Suppressor macrophage treated with lipopolysaccharide for 1 hour (primary cell): ENCODE data around the gene DCP1B.

Experiments used
- DNase-seq, 3 donors: peaks; one replicate each; pipeline ENCODE4 v3.0.0-alpha.2; 2020 to 2022

Gene DCP1B

DNA sequence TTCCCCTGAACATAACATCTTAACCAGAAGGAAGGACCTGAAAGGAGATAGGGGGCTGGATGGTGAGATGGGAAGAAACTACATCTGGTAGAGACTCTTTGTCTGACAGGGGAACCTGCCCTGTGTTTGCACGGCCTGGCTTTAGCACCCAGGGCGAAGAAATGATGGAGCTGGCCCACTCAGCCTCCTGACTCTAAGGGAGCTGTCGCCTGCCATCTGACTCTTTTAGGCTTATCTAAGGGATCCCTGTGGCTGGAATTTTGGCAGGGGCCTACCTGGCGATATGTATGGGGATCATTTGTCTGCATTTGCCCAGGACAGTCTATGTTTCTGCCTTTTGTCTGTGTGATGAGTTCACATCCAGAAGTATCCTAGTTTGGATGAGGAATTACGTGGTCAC lies 70.2 kb downstream of the DCP1B start:
- no peak for DNase-seq

DNA sequence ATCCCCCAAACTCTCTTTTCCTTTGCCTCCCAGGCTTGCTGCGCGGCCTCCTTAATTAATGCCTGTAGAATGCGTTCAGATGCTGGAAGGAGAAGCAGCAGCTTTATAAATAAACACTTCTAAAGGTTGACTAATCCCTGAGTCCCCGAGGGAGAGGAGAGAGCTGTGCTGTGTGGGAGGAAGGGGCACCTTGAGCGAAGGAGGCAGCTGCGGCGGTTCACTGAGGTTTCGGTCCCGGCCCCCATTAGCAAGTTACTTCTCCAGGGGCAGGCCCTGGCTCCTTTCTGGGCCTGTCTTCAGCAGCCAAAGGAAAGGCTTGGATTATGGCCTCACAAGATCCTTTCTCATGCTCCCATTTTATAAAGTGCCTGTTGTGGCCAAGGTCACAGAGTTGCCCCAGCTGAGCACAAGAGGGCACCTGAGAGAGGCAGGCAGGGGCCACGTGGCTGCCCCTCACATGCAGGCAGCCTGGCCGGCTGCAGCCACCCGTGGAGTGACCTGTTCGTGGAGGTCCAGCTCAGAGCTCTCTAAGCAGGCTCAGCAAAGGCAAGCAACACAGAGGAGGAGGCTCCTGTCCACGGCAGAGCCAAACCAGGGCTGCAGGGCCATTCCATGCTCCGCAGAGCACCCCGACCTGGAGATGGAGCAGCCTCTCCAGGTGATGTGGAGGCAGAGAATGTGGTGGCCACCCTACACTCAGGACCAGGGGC lies 70.8 kb downstream of the DCP1B start:
- DNase-seq, result no peak

DNA sequence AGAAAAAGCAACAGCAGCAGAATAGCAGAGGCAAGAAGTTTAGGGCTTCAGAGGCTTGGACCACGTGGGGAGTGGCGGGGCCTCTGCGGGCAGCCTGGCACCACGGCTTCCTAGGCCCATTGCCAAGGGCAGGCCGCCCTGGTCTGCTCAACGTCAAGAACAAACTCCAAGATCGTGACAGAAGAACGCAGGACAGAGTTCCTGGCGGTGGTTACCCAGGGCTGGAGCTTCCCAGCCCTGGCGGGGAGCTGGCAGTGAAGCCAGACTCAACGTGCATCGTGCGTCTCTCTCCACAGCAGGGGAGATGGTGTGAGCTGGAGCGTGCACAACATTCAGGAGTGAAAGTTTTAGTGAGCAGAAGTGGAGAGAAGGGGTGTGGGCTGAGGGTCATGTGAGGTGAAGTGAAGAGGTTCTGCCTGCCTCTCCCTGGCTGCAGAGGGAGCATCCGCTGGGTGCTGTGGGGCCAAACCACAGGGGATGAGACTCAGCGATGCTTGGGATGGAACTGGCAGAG lies 71.9 kb downstream of the DCP1B start:
- no peak for DNase-seq

DNA sequence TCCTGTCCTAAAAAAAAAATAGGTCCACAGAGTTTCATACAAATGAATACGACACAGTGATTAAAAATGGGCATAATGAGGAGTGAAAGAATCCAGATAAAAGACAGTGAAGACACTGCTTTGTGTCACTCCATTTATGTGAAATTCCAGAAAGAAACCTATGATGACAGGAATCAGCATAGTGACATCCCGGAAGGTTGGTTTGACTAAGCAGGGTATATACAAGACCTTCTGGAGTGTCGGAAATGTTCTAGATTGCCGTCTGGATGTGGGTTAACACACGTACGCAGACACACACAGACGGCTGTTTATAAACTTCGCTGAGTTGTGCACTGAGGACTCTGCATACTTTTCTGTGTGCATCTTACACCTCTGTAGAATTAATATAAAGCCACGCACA lies 72.6 kb downstream of the DCP1B start:
- DNase-seq, result no peak

DNA sequence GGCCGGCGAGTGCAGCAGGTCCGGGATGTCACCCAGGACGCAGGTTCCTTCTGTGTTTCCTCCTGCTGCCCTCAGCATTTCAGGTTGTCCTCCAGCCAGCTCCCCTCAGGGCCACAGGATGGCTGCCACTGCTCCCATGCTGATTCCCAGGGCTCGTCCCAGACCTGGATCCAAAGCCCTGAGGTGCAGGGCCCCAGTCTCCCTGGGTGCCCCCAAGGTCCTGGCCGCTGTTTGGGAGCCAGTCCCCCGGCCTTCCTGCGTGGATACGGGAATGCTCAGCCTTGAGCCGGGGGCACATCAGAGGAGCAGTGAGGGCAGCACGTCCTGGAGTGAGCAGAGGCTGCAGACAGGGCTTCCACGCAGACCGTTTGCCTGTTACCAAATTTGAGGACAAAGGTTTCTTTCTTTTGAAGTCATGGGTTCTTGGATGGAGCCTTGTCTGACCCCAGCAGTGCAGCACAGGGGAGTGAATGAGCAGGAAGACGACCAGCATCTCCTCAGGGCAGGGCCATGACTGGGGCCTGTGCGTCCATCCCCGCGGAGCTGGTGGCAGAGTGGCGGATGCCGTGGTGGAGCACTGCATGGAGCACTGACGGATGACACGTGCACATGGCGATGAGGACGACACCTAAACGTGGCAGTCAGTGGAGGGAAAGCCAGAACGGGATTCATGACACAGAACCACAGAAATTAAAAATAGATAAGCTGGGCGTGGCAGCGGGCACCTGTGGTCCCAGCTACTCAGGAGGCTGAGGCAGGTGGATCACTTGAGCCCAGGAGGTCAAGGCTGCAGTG lies 73.3 kb downstream of the DCP1B start:
- no peak for DNase-seq

DNA sequence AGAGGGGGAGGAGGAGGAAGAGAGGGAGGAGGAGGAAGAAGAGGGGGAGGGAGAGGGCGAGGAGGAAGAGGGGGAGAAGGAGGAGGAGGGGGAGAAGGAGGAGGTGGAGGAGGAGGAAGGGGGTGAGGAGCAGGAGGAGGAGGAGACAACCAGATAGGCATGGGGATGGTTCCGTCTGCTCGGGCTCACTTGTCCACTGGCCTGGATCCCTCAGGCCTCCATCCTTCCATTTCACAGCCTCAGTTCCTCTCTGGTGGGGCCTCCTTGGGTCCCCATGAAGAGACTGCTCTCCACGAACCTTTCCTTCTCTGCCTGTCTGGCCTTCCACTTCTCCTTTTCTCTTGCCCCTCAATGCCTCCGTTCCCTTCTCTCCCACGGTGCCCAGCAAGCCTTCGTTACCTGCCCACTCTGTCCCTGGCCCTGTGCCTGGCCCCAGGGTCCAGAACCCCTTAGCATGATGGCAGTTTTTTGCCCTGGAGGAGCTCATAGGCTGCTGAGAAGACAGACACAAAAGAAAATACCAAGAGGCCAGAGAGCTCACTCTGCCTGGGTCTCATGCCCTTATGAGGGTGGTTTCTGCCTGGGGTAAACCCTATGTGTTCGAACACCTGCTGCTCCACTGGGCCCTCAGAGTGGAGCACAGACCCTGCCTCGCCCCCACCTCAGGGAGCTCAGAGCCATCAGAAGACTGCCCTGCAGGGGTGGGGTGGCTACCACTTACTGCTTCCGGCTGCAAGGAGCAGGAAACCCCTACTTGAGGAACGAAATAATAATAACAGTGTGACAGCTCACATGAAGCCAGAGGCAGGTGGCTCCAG lies 74.1 kb downstream of the DCP1B start:
- no peak for DNase-seq

DNA sequence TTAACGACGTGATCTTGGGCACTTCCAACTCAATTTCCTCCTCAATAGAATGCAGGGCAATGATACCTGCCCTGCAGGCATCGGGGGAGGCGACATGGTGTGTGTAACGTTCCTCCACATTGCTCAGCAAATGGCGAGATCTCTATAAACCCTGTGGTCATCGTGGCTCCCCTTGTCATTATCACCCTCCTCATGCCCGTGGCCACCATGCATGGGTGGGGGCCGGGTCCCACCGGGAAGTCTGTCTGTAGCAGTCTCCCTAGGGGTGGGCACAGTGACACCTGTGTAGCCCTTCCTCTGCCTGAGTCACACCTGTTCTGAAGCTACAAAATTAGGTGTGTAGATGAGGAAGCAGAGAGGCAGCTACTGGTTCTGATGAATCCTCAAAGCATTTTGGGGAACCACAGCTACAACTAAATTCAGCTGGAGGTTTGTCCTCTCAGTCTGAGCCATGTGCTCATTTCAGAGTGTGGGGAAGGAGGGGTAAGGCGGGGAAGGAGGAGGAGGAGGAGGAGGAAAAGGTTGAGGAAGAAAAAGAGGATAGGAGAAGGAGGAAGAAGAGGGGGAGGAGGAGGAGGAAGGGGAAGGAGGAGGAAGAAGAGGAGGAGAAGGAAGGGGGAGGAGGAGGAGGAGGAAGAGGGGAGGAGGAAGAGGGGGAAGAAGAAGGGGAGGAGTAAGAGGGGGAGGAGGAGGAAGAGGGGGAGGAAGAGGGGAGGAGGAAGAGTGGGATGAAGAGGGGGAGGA lies 74.8 kb downstream of the DCP1B start:
- DNase-seq, result no peak

DNA sequence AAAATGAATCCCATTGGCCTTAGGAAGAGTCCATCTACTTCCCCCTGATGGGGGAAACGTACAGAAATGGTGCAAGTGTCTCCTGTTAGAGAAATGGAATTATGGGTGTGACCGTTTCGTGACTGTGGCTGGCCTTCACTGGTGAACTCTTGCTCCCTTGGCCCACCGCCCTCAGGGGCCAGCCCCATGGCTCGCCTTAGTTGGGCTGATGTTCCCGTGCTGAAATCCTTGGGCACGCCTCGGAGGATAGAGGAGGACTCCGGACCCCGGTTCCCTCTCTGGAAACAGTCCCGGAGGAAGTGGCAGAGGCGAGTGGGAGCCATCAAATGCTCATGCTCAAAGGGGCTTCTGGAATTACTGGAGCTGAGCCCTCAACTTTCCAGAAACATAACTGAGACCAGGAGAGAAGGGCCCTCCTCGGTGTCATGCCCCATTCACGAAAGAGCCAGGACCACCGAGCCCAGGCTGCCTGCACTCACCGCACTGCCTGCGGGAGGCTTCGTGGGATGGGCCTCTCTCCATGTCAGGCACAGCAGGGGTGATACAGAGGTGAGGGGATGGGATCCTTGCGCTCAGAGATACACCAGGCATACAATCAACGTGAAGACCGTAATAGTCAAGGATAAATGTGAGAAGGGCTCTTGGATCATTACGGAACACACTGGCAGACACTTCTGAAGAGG lies 75.7 kb downstream of the DCP1B start:
- DNase-seq, result no peak

DNA sequence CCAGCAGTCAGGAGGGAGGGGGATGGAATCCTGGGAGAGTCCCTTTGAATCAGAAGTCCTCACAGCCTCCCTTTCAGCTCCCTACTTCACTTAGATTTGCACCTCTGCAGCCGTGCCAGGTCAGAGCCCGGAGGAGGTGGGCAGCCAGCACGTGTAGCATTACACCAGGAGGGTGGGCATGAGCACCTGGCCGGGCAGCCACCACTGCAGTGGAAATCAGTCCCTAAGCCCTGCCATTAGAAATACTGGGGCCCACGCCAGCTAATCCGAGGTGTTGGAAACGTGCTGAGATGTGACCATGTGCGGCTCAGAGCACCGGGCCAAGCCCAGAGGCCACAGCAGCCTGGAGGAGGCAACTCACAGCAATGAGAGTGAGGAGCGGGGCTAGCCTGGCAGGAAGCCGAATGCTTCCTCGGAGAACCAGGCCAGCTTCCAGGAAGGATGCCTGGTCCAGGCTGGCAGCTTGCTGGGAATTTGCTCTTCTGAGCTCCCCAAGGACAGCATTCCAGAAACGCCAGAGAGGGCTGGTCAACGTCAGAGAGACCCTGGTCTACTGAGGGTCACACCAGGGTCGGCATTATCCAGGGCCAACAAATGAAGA lies 76.4 kb downstream of the DCP1B start:
- DNase-seq, result no peak

DNA sequence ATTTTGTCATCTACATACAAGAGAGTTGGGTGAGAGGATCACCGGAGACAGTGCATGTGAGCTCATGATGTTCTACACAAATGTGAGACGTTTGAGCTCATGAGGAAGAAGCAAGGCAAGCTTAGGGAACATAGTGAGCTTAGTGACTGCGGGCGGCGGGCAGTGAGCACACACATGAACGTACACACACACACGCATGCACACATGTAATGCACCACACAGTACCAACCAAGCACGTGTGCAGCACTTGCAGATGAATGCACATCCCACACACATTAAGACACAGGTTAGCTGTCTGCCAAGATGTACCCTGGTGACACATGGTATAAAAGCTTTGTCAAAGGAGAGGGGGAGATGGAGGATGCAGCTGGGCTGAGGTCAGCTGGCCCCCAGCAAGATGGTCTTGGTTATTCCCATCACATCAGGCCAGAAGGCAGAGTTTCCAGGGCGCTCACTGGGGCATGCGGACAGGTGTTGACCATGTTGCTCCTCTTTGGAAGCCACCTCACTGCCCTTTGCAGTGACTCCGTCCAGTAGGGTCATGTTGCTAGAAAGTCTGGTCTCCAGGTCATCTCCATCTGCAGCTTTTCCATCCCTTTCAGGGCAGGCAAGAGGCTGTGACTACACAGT lies 77.1 kb downstream of the DCP1B start:
- DNase-seq, result no peak

DNA sequence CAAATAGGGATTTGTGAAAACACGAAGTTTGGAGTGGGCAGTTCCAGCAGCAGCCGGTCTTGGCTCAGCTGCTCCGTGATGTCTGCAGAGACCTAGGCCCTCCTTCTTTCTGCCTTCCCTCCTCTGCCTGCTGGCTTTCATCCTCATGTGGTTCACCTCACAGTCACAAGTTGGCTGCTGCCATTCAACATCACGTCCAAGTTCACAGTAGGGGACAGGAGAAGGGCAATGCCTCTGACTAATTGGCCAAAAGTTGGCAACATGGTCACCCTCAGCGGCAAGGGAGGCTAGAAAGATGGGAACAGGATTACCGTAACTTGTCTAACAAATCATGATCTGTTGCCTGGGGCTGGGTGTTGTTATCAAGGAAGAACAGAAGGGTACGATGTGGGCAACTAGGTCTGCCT lies 78.0 kb downstream of the DCP1B start:
- DNase-seq, result no peak

DNA sequence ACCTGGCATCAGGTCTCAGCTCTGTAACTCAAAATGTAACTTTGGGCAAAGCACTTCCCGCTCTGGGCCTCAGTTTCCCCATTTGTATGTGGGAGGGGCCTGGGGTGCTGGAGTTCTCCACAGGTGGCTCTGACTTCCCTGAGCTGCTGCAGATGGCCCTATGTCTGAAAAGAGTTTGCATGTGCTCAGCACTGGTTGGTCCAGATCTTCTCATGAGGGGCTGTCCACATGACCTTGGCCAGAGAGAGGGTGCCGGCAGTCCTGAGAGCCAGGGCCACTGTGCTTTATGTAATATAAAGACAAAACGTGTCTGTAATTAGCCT lies 78.6 kb downstream of the DCP1B start:
- DNase-seq, result no peak

DNA sequence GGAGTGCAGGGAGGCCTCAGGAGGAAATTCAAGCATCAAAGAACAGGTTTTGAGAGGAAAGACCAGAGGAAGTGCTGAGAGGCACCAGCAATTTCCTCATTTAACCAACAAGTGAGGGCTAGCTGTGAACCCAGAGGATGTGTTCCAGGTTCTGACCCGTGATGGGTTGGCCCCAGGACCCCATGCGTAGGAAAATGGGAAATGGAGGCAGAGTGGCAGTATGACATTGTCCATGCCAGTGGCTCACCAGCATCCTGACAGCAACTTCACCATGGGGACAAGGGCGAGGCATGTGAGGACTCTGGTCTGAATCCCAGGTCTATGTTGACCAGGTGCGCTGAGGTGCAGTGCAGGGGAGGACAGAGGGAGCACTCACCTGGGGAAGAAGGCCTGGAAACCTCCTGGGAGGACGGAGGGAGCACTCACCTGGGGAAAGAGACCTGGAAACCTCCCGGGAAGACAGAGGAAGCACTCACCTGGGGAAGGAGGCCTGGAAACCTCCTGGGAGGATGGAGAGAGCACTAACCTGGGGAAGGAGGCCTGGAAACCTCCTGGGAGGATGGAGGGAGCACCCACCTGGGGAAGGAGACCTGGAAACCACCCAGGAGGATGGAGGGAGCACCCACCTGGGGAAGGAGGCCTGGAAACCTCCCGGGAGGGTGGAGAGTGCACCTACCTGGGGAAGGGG lies 79.1 kb downstream of the DCP1B start:
- no peak for DNase-seq

DNA sequence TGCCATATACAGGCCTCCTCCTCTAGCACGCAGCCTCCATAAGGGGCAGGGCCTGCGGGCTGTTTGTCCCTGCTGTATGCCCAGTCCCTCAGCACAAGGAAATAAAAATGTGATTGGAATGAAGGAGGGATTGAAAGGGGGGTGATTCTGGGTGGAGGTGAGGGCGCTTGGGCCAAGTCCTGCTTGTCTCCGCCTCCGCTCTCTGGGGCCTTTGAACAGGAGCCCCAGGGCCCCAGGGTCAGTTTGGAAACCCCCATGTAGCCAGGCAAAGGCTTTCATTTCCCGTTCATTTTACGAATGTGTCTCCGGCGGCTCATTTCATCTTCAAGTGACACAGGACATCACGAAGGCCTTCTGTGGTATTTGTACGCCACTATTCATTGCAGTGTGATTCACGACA lies 81.3 kb downstream of the DCP1B start:
- DNase-seq, result no peak

DNA sequence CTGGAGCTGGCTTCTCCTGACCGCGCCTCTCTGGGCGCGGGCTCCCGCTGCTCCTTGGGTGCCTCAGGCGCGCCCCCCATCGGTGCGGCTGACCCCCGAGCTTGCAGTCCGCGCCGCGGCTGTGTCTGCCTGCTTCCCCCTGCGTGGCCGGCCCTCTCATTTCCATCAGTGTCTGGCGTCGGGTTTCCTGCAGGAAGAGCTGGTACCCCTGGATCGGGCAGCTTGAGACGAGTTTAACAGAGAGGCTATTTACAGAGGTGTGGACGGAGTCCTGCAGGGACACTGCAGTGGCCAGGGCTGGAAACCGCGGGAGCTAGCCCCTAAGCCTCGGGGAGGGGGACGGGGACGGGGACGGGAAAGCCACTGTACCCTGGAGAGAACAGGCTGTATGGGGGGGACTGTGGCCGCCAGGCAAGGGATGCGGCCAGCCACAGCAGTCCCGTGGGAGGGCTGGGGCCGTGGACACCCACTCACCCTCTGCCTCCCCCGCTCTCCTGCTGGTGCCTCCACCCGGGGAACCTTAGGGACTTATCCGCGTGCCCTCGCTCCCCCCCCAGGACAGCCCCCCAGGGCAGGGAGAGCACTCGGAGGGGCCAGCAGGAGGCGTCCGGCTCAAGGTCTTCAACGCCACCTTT lies 82.1 kb downstream of the DCP1B start:
- no peak for DNase-seq

DNA sequence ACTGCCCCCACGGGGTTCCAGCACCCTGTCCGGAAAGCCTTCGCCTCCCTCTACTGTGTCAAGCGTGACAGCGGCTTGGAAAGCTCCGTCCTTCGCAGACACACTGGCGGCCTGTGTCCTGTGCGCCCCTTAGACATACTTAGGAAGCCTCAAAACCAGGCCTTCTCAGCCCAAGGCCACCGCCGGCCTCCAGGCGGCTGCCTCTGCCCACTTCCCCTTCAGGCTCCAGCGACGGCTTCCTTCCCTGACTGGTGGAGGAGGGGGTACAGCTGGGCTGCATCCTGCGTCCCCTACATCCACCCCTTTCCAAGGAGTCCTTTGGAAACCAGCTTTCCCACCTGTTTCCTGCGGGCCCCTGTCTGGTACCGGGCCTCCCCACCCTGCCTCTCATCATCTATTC lies 83.3 kb downstream of the DCP1B start:
- peak; percentile 65 to 76 (median 71) for DNase-seq

DNA sequence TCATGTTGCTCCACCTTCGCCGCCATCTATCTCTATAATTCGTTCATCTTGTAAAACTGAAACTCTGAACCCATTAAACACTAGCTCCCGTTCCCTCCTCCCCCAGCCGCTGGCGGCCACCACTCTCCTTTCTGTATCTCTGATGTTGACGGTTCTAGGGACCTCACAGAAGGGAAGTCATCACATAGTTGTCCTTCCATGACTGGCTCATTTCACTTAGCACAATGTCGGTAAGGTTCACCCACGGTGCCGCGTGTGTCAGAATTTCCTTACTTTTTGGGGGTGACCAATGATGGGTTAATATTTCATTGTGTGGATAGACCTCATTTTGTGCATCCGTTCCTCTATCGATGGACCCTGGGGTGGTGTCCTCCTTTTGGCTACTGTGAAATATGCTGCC lies 83.8 kb downstream of the DCP1B start:
- DNase-seq, result no peak

DNA sequence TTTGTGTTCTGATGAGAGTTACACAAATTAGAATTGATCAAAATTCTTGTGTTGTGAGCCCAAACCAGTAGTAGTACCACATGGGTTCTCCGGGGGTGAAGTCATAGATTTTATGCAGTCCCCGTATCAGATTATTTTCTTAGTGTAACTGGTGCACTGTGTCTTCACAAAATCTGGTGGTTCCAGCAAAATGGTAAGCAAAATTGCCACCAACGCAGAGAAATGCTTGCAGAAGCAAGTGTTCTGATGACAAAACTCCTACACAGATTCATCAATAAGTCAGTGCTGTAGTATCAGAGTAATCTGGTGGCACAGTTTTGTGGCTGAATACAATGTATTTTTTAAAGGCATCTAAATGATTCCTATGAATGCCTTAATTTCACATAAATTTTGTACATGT lies 84.5 kb downstream of the DCP1B start:
- no peak for DNase-seq

DNA sequence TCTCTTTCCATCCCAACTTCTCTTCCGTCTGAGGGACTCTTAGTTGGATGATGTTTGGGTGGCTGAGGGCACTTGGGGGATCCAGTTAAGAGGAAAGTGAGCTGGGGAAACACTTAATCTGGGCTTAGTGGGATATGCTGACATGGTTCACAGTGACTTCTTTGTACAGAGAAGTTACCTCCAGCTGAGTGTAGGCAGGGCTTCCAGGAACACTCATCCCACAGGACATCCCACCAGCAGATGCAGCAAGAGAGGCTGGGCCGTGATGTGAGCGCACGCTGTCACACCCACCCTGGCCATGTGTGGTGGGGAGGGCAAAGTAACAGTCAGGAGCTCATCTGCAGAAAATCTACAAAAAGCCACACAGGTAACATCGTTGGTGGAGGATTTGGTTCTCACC lies 85.0 kb downstream of the DCP1B start:
- DNase-seq, result peak; percentile 46 to 51 (median 50)

DNA sequence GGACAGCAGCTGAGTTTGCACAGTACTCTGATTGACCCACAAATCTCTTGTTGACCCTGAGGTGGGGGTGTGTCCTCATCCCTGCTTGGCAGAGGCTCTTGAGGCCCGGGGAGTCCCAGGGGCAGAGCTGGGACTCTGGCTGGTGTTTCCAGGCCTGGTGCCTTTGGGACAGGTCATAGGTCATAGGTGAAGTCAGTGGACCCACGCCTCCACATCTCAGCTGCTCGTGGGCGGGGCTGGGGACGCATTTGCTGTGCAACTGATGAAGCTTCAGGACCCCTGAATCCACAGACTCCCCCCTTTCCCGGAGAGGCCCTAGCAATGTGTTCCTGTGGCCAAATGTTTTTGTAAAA lies 85.4 kb downstream of the DCP1B start:
- peak; percentile 51 to 77 (median 76) for DNase-seq
